Testis (tissue), 2 donors: ENCODE results near the gene TMCC3.

Source experiments
- CTCF ChIP-seq, 3 experiments: fragments of 450-650 bp in 2 of 3; fragments of 200-600 bp in 1 of 3; sonication (generic) in 1 of 3; IDR thresholded peaks; one replicate each; pipeline ENCODE4 v1.5.1; 2016 to 2019; ENCODE audit warnings: antibody characterized with exemption in 3 of 3, mild to moderate bottlenecking in 2 of 3, moderate library complexity in 1 of 3
- POLR2A ChIP-seq: fragments of 450-650 bp; IDR thresholded peaks from one replicate; pipeline ENCODE4 v1.6.1; 2017; ENCODE audit warnings: antibody characterized with exemption, mild to moderate bottlenecking, moderate library complexity

- TF ChIP-seq CTCF (IDR thresholded peaks at IDR 0.05) (no peak), POLR2A (no peak)
Measured at GRCh38 chr12:94602024-94602423, 48.3 kb downstream of the TMCC3 start.
